Brain microvascular endothelial cell (primary cell): ENCODE data around the gene NPAS4.
"Not testable (repeated sequence)": the region's sequence is repeated elsewhere in the genome, so short reads cannot be mapped to it uniquely, and the experiment has no call there.

Source experiments
- DNase-seq: peaks from one replicate; pipeline ENCODE4 v3.0.0-alpha.2; 2020
- H3K27ac ChIP-seq: fragments of 250-450 bp; sonication (Bioruptor Pico); 2 replicates; pipeline ENCODE4 v1.5.1; 2020; ENCODE audit warnings: mild to moderate bottlenecking, moderate library complexity
- H3K27me3 ChIP-seq: fragments of 250-450 bp; sonication (Bioruptor Pico); replicated peaks from 2 replicates; pipeline ENCODE4 v1.5.1; 2020; ENCODE audit warnings: mild to moderate bottlenecking
- H3K36me3 ChIP-seq: fragments of 250-450 bp; sonication (Bioruptor Pico); replicated peaks from 2 replicates; pipeline ENCODE4 v1.5.1; 2020; ENCODE audit warnings: mild to moderate bottlenecking
- H3K4me3 ChIP-seq: 2 replicates; pipeline ENCODE4 v1.5.1; 2011; ENCODE audit warnings: low read depth, mild to moderate bottlenecking, control low read depth, low read length, moderate library complexity
- in situ Hi-C: cut with HindIII; loops from 2 replicates; pipeline ENCODE4 v1.10.0; 2017; ENCODE audit warnings: low sequenced_read_pairs, low pct_ligation_motif_present
- TF ChIP-seq, protein P1 (sequence below): IDR thresholded peaks from 2 replicates; pipeline ENCODE4 v1.5.1; 2011; ENCODE audit warnings: low read depth, mild to moderate bottlenecking, moderate library complexity, low read length, control low read depth, inconsistent platforms; ENCODE audit errors: missing control alignments

The NPAS4 gene

DNA sequence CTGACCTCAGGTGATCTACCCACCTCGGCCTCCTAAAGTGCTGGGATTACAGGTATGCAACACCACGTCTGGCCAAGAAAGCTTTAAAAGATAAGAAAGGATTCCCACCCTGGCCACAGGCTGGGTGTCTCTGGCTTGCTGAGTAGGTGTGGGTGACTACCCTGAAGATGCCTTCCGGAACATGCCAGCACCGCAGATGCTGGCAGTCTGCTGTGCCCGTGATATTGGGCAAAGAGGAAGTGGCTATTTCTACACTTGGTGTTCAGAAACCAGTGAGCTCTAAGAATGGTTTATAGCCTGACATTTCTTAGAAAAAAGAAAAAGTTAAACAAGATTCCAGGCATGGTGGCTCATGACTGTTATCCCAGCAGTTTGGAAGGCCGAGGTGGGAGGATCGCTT is 11.8 kb downstream of the NPAS4 start:
- in situ Hi-C loops: no loop called here
- TF ChIP-seq, protein P1, sequence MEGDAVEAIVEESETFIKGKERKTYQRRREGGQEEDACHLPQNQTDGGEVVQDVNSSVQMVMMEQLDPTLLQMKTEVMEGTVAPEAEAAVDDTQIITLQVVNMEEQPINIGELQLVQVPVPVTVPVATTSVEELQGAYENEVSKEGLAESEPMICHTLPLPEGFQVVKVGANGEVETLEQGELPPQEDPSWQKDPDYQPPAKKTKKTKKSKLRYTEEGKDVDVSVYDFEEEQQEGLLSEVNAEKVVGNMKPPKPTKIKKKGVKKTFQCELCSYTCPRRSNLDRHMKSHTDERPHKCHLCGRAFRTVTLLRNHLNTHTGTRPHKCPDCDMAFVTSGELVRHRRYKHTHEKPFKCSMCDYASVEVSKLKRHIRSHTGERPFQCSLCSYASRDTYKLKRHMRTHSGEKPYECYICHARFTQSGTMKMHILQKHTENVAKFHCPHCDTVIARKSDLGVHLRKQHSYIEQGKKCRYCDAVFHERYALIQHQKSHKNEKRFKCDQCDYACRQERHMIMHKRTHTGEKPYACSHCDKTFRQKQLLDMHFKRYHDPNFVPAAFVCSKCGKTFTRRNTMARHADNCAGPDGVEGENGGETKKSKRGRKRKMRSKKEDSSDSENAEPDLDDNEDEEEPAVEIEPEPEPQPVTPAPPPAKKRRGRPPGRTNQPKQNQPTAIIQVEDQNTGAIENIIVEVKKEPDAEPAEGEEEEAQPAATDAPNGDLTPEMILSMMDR: no peak
- Histone ChIP-seq H3K36me3 (peaks cover 14% of the 10 kb centered on the region), H3K27ac (no peak overlapping the region), H3K4me3 (no peak overlapping the region), H3K27me3 (no peaks in the 10 kb centered on the region)
- no peak for DNase-seq

DNA sequence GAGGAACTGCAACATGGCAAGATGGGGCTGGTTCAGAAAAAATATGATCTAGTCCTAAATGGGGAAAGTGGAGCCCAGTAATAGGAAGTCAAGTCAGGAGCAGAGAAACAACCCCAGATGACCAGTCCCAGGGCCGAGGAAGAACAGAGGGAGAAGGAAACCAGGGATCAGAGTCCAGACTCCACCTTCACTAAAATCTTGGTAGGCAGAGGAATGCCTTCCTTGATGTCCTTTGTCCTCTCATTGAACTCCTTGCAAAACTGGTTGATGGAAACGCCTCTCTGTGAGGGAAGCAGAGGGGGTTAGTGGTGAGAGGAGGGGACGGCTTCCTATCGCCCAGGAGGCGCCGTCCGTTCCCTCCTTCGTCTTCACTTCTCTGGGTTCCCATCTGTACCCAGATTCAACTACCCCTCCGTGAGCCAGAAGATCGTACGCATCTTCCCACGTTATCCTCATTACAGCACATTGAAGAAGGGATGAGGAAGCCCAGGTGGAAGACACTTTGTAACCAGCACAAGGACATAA is 17.2 kb downstream of the NPAS4 start:
- no peaks in the 10 kb centered on the region for H3K27me3 ChIP-seq
- peaks cover 14% of the 10 kb centered on the region for H3K36me3 ChIP-seq
- H3K27ac ChIP-seq: peak overlapping the region; percentile 82
- DNase-seq: no peak
- in situ Hi-C loops: no loop called here
- peak overlapping the region; percentile 92 for H3K4me3 ChIP-seq
- TF ChIP-seq, protein P1: no peak

DNA sequence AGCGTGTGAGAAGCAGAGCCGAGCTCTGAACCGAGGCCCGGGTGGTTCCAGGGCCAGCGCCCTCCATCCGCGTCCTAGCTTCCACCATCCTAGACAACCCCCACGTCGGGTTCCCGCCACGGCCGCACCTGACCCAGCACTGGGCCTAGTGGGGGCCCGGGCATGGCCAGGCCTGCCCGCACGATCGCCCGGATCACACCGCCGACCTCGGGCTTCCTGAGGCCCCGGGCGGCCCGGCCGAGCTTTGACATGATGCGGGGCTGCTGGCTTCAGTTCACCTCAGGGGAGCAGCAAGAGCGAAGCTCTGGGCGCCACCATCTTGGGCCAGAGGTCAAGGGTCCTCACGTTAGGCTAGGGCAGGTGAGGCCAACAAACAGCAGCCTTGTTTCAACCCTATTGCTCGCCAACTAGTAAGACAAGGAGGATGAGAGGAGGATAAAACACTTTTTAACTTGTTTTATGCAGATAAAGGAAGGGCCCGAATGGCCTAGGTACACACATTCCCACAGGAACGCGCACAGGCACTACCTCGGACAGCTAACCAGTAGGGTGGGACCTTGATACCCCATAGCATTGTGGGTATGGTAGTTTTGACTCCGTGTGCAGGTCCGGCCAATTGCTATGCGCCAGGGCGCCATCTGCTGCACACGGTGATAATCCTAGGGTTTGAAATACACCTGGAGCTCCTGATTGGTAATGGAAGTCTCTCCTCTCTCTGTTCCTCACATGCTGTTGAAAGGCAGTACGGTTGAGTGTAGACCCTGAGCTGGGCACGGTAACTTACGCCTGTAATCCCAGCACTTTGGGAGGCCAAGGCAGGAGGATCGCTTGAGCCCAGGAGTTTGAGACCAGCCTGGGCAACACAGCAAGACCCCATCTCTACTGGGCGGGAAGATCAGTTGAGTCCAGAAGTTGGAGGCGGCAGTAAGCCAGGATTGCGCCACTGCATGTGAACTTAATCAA is 17.9 kb downstream of the NPAS4 start, which contains the start of gene MRPL11:
TSS of gene MRPL11 (minus strand) at position 345 of the 963 bp plus-strand sequence. CDS start at position 251, 94 bp downstream.
- Histone ChIP-seq H3K36me3 (peaks cover 14% of the 10 kb centered on the region), H3K4me3 (peak within 1 kb of the TSS; percentile 92), H3K27me3 (no peaks in the 10 kb centered on the region), H3K27ac (peak within 1 kb of the TSS; percentile 82)
- TF ChIP-seq, protein P1: peak; percentile 76
- DNase-seq: peak; percentile 91
- in situ Hi-C loops: no loop called here

DNA sequence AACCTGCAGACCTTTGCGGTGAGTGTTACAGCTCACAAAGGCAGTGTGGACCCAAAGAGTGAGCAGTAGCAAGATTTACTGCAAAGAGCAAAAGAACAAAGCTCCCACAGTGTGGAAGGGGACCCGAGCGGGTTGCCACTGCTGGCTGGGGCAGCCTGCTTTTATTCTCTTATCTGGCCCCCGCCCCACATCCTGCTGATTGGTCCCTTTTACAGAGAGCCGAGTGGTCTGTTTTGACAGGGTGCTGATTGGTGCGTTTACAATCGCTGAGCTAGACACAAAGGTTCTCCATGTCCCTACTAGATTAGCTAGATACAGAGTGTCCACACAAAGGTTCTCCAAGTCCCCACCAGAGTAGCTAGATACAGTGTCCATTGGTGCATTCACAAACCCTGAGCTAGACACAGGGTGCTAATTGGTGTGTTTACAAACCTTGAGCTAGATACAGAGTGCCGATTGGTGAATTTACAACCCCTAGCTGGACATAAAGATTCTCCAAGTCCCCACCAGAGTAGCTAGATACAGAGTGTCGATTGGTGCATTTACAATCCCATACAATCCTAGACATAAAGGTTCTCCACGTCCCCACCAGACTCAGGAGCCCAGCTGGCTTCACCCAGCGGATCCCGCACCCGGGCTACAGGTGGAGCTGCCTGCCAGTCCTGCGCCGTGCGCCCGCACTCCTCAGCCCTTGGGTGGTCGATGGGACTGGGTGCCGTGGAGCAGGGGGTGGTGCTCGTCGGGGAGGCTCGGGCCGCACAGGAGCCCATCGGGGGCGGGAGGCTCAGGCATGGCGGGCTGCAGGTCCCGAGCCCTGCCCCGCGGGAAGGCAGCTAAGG is 19.5 kb downstream of the NPAS4 start:
- in situ Hi-C loops: not testable (repeated sequence)

DNA sequence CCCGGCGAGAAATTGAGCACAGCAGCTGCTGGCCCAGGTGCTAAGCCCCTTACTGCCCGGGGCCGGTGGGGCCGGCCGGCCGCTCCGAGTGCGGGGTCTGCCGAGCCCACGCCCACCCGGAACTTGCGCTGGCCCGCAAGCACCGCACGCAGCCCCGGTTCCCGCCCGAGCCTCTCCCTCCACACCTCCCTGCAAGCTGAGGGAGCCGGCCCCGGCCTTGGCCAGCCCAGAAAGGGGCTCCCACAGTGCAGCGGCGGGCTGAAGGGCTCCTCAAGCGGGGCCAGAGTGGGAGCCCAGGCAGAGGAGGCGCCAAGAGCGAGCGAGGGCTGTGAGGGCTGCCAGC is 20.1 kb downstream of the NPAS4 start:
- in situ Hi-C loops, H3K27me3 ChIP-seq, H3K27ac ChIP-seq, H3K4me3 ChIP-seq, DNase-seq: not testable (repeated sequence)
- peaks cover 11% of the 10 kb centered on the region for H3K36me3 ChIP-seq

More for the DNA sequence above, 19.5 kb downstream of the NPAS4 start:
- not testable (repeated sequence) for H3K27me3 ChIP-seq, H3K4me3 ChIP-seq, DNase-seq, H3K27ac ChIP-seq
- peaks cover 14% of the 10 kb centered on the region for H3K36me3 ChIP-seq

DNA sequence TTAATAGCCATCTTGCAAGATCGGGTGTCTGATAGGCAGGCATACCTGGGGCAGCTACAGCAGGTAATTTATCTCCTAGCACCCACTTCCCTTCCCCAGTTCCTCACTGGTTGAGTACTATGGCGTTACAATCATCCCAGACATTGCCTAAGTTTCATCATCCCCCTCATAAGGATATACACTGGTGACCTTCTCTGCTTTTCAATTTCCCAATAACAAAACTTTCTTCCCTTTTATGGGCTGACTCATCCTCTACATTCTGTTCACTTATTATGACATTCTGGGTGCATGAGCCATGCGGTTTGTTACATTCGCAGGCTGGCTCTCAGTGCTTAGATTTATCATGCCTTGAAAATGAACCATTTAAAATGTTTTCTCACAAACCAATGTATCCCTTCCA is 22.8 kb downstream of the NPAS4 start:
- H3K27me3 ChIP-seq: no peaks in the 10 kb centered on the region
- H3K4me3 ChIP-seq: no peak overlapping the region
- in situ Hi-C loops: no loop called here
- H3K27ac ChIP-seq: no peak overlapping the region
- DNase-seq: peak; percentile 40
- no peaks in the 10 kb centered on the region for H3K36me3 ChIP-seq
- TF ChIP-seq, protein P1: no peak
